Sciatic nerve (tissue), 2 donors: ENCODE data around the gene RTKN2. TPM values are rescaled to one million over a fixed set of nuclear protein-coding genes. Genes with fewer than 3 reads are reported as not detected.
A peak's percentile ranks its signal among the peaks of the same experiment; 100 is the strongest.

Source experiments
- ATAC-seq: fragments of 200-7000 bp; cut with Tn5 transposase; one replicate; pipeline ENCODE4 v1.9.1; 2020; ENCODE audit warnings: mild to moderate bottlenecking, moderate library complexity
- DNase-seq: peaks from one replicate; pipeline ENCODE4 v3.0.0-alpha.2; 2020; ENCODE audit warnings: low spot score
- intact Hi-C: fragments of 100-400 bp; cut with DNase I; formaldehyde crosslinking; loops from one replicate; pipeline ENCODE4 v1.14.2; 2022
- total RNA-seq: library from RNA; stranded (reverse); fragmentation: NEBNext Ultra II Directional; extraction: Animal tissue kit (Norgen Biotek cat#: 25700); gene quantifications from one replicate; pipeline ENCODE4 v1.2.1, GENCODE V29; 2021
- donor health status: DM: no; HTN: no; CAD: no.
- donor health status: DM: no; HTN: no; CAD: no.

RTKN2 gene
- total RNA-seq, 1 donor from 2014 or later: 0.22 TPM

DNA sequence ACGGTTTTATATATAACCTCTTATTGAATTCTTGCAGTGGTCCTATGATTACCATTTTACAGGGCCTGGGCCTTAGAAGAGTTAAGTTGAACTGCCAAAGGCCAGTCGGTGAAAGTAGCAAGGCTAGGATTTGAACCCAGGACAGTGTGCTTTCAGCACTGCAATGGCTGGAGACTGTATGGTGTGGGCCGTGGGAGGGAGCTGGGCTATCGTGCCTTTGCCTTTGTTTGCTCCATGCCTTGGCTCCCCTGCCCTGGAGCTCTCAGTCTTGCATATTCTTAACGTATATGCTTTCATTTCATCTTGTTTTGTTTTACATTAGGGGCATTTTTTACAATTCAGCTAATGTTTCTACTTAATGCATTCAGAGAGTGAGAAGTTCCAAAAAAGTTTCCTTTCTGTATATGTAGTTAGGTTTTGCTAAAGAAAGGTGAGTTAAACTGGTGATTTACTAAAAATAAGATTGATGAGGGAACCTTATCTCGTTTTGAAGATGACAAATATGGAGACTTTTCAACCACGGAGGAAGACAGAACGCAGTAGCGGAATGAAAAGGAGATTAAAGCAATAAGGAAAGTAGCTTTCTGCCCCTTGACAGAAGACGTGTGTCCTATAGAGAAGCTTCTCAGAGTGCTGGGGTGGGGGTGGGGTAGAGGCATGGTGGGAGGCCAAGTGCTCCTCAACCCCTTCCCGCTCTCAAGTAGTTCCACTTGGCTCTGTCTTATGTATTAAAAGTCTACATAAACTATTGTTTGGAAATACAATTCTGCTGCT lies 82.5 kb downstream of the RTKN2 start:
- intact Hi-C loops: no loop called here
- DNase-seq: no peak
- ATAC-seq: no peak

- intact Hi-C loops: no loop called here
- DNase-seq (no peak), ATAC-seq (no peak)
Measured at GRCh38 chr10:62183857-62184795, 84.5 kb downstream of the RTKN2 start.

- no peak for ATAC-seq
- no peak for DNase-seq
- intact Hi-C loops: no loop called here
Measured at GRCh38 chr10:62183442-62183841, 85.2 kb downstream of the RTKN2 start.

- intact Hi-C loops: no loop called here
- ATAC-seq (no peak), DNase-seq (no peak)
Measured at GRCh38 chr10:62182595-62182994, 86.0 kb downstream of the RTKN2 start.

DNA sequence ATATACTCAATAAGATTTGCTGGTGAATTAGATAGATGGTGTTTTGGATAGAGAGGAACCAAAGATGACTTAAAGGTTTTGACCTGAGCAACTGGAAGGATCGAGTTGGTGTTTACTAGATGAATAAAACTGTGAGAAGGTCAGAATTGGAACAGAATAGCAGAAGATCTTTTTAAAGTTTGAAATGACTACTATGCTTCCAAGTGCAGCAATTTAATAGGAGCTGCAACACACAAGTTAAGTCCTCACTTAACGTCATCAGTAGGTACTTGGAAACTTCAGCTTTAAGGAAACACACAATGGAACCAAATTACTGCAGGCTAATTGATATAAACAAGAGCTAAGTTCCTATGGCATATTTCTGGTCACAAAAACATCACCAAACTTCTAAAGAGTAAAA lies 86.5 kb downstream of the RTKN2 start:
- intact Hi-C loops: no loop called here
- DNase-seq: no peak
- ATAC-seq: no peak

DNA sequence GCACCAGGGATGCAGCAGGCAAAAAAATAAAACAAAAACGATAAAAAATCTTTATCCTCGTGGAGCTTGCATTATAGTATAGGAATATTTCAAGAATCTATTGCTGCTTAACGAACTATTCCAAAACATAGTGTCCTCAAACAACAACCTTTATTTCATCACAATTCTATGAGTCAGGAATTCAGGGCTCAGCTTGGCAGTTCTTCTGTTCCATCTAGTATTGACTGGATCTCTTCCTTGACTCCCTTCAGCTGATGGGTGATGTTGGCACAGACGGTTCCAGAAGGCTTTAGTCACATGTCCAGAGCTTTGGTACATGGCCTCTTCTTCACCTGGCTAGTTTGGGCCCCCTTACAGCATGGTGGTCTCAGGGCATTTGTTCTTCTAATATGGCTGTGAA lies 88.0 kb downstream of the RTKN2 start:
- intact Hi-C loops: no loop called here
- no peak for DNase-seq
- ATAC-seq: no peak

DNA sequence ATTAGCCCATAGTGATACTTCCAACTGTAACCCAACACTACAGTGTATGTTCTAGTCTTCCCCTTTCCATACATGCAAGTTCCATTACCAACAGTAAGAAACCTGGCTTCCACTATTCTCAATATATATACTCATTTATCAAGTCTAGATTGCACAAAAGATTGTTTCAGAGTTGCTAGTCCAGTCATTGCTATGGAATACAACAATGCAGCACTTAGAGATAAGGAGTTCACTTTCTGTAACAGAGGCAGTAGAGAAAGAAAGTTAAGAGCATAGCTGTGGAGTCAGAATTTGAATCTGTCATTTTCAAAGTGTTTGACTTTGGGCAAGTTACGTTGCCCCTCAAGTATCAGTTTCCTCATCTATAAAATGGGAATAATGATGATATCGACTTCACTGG lies 90.1 kb downstream of the RTKN2 start:
- ATAC-seq (no peak), DNase-seq (no peak)
- intact Hi-C loops: no loop called here

- DNase-seq (no peak), ATAC-seq (no peak)
- intact Hi-C loops: no loop called here
Measured at GRCh38 chr10:62177111-62177510, 91.5 kb downstream of the RTKN2 start.

DNA sequence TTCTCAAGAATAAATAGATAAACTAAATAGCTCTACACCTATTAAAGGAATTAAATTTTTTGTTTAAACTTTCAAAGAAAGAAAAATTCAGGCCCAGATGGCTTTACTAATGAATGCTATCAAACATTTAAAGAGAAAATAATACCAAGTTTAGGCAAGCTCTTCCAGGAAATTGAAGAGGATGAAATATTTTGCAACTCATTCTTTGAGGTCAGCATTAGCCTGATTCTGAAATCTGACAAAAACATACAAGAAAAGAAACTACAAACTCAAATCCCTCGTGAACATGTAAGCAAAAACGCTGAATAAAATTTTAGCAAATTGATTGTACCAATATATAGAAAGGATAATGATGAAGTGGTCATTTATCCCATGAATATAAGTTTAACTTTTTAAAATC lies 93.4 kb downstream of the RTKN2 start:
- intact Hi-C loops: no loop called here
- DNase-seq (no peak), ATAC-seq (no peak)

DNA sequence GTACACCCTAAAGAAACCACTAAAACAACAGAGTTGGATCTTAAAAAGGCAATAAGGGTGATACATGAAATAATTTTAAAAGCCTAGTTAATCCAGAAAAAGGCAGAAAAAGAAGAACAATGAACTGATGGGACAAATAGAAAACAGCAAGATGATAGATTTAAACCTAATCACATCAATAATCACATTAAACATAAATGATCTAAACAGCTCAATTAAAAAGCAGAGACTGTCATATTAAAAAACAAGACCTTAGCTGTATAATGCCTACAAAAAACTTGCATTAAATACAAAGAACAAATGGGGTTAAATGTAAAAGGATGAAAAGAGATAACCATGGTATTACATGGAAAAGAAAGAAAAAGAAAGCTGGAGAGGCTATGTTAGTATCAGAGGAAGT lies 96.2 kb downstream of the RTKN2 start:
- intact Hi-C loops: no loop called here
- no peak for DNase-seq
- ATAC-seq: no peak

- DNase-seq: no peak
- intact Hi-C loops: no loop called here
- ATAC-seq: no peak
Measured at GRCh38 chr10:62171791-62172190, 96.9 kb downstream of the RTKN2 start.

DNA sequence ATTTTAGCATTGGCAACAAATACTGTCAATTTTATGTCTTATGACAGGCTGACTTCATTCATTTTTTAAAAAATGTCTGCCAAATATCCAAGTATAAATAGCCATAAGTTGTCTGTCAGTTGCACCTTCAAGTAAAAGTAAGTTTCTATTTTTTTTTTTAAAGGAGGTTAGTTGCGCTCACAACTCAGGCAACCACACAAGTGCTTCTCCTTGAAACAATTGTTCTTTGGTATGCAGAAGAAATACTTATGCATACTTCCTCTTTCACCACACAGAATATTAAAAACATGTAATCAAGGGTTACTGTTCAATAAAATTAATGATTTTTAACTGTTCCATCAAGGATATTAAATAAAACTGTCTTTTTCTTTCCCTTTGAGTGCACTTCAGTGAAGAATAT lies 97.9 kb downstream of the RTKN2 start:
- DNase-seq (no peak), ATAC-seq (no peak)
- intact Hi-C loops: no loop called here

DNA sequence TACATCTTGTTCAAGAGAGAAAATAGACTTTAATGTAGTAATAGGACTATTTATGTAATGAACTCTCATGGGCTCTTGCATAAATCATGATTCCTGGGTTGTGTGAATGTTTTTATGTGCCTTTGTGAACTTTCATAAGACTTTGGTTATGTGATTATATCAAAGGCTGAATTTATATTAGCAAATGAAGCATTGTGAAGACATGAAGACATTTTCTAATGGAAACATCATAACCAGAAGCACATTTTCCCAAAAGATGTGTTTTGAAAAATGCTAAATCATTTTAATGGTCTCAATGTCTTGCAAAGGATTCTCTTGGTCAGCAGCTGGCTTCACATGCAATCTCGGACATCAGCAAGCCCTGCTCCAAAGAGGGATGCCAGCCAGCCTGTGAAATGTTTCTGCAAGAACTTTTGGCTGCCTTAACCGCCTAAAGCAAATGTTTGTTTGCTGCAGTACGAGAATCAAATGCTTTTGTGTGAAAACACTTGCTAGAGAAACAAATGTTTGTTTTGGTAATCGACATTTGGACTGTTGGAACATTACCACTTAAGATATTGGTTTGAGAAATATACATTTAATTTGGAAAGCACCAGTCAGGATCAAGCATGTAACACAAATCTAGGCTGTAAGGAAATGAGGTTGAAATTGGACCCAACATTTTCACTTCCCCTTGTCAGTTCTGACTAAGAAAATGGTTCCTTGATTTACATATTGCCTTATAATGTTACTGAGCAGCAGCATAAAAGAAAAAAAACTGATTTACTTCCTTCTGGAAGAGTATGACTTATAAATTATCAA lies 102.1 kb downstream of the RTKN2 start:
- no peak for DNase-seq
- ATAC-seq: peak; percentile 65
- intact Hi-C loops: no loop called here

- DNase-seq (no peak), ATAC-seq (no peak)
- intact Hi-C loops: no loop called here
Measured at GRCh38 chr10:62165803-62166202, 102.8 kb downstream of the RTKN2 start.

DNA sequence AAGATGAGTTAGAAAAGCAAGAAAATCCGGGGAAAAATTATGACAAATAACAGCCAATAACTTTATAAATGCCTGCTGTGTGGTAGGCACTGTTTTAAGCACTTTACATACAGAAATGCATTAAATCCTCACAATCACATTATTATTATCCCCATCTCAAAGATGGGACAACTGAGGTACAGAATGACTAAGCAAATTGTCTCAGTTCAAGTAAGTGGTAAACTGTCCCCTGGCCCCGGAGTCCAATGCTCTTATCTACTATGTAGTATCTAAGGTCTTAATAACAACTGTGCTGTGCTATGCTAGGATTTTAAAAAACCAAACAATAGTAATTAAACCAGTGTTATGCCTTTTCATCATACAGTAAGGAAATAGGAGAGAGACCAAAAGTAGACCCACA lies 105.6 kb downstream of the RTKN2 start:
- DNase-seq (no peak), ATAC-seq (no peak)
- intact Hi-C loops: no loop called here

DNA sequence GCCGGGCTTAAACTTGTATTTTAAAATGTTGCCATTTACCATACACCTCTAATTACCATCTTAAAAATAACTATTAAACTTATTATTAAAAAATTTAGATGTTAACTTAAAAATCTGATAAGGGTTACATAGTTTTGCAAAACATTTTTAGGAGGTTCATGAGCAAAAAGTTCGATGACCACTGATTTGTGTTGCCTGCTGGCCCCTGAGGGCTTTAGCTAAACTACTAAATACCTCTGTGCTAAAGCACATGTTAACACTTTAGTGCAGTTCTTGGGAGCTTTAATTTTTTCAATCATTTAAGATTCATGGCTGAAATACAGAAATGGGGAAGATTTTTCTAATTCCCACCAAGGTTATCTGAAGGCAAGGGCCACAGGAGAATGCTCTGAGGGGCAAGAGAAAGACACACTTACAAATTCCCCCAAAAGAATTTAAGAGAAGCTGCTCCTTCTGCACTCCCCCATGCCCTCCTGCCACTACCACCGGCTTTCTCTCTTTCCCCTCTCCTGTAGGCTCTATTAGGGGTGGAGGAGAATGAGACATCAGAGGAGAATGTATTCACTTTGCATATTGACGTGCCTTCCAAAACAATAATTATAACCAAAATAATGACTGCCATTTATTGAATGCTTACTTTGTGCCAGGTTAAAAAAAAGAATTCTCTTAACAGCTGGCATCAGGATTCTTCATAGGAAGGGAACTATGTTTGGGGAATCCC lies 106.2 kb downstream of the RTKN2 start:
- ATAC-seq (no peak), DNase-seq (no peak)
- intact Hi-C loops: no loop called here

GRCh38 chr10:62159351-62159750 lies 109.3 kb downstream of the RTKN2 start:
- intact Hi-C loops: no loop called here
- ATAC-seq: no peak
- DNase-seq: no peak

GRCh38 chr10:62157601-62158000 lies 111.0 kb downstream of the RTKN2 start:
- ATAC-seq (no peak), DNase-seq (no peak)
- intact Hi-C loops: no loop called here
